SU-DHL-6 (cell line): ENCODE data around the gene FNBP1L.
A peak's percentile ranks its signal among the peaks of the same experiment; 100 is the strongest.

Experiments used
- H2AFZ ChIP-seq: fragments of 200-600 bp; sonication (generic); 2 replicates; pipeline ENCODE4 v1.6.1; 2014; ENCODE audit warnings: low read depth, mild to moderate bottlenecking, moderate library complexity, mixed read lengths, antibody characterized with exemption, low read length; ENCODE audit not compliant: severe bottlenecking
- H3F3A ChIP-seq: fragments of 200-600 bp; shearing (Covaris generic); 2 replicates; pipeline ENCODE4 v1.6.0; 2016; ENCODE audit warnings: antibody characterized with exemption, mild to moderate bottlenecking; ENCODE audit not compliant: insufficient read depth
- H3K27ac ChIP-seq: fragments of 200-600 bp; sonication (generic); 2 replicates; pipeline ENCODE4 v1.5.1; 2016; ENCODE audit warnings: low read depth, mild to moderate bottlenecking, low read length, moderate library complexity, mixed read lengths
- H3K27me3 ChIP-seq: fragments of 200-600 bp; sonication (generic), shearing (Covaris generic); 2 replicates; pipeline ENCODE4 v1.6.0; 2014; ENCODE audit warnings: mild to moderate bottlenecking, low read length
- H3K36me3 ChIP-seq: fragments of 200-600 bp; sonication (generic); 2 replicates; pipeline ENCODE4 v1.6.1; 2014; ENCODE audit warnings: mild to moderate bottlenecking, low read length, mixed read lengths
- H3K4me2 ChIP-seq: fragments of 300-600, 200-600 bp; shearing (Covaris generic), sonication (generic); 2 replicates; pipeline ENCODE4 v1.6.0; 2014; ENCODE audit warnings: low read length, low read depth, mild to moderate bottlenecking; ENCODE audit not compliant: poor library complexity, severe bottlenecking
- H3K4me3 ChIP-seq: fragments of 200-600 bp; sonication (generic); 2 replicates; pipeline ENCODE4 v1.5.1; 2014; ENCODE audit warnings: antibody characterized with exemption, low read length, mild to moderate bottlenecking, mixed read lengths; ENCODE audit not compliant: insufficient read depth, poor library complexity, severe bottlenecking
- H3K79me2 ChIP-seq: fragments of 200-600 bp; sonication (generic); 2 replicates; pipeline ENCODE4 v1.6.1; 2014; ENCODE audit warnings: mild to moderate bottlenecking, low read length, moderate library complexity; ENCODE audit not compliant: insufficient read depth
- H3K9ac ChIP-seq: fragments of 200-600 bp; sonication (generic); 2 replicates; pipeline ENCODE4 v1.7.0; 2014; ENCODE audit warnings: mild to moderate bottlenecking, low read length
- H3K9me2 ChIP-seq: fragments of 200-600 bp; sonication (generic); replicated peaks from 2 replicates; pipeline ENCODE4 v1.6.1; 2014; ENCODE audit warnings: low read length; ENCODE audit not compliant: insufficient read depth
- H3K9me3 ChIP-seq: fragments of 200-600 bp; sonication (generic); 2 replicates; pipeline ENCODE4 v1.6.1; 2014; ENCODE audit warnings: low read length, mixed read lengths; ENCODE audit not compliant: insufficient read depth
- H4K20me1 ChIP-seq: fragments of 200-600 bp; sonication (generic); 2 replicates; pipeline ENCODE4 v1.6.1; 2014; ENCODE audit warnings: low read depth, mild to moderate bottlenecking, antibody characterized with exemption, low read length, moderate library complexity, mixed read lengths
- EZH2phosphoT487 ChIP-seq: fragments of 200-600 bp; sonication (generic), shearing (Covaris generic); conservative IDR thresholded peaks from 2 replicates; pipeline ENCODE4 v1.6.1; 2018; ENCODE audit warnings: mild to moderate bottlenecking, antibody characterized with exemption, low read length, moderate library complexity, mixed read lengths
- TF ChIP-seq, protein P1 (sequence below): fragments of 200-600 bp; sonication (generic); IDR thresholded peaks from one replicate; pipeline ENCODE4 v1.5.1; 2017; ENCODE audit warnings: antibody characterized with exemption, mild to moderate bottlenecking, low read length, moderate library complexity; ENCODE audit not compliant: insufficient read depth, poor library complexity, severe bottlenecking

Gene FNBP1L

GRCh38 chr1:93448983-93449804 lies 1.3 kb downstream of the FNBP1L start:
- H3K4me3 ChIP-seq, result peak overlapping the region; percentile 89
- no peaks in the 10 kb centered on the region for H3K27me3 ChIP-seq
- H2AFZ ChIP-seq, result peak overlapping the region; percentile 99
- H4K20me1 ChIP-seq, result peaks cover 5% of the 10 kb centered on the region
- H3K79me2 ChIP-seq, result no peaks in the 10 kb centered on the region
- TF ChIP-seq EZH2phosphoT487, result no peak
- no peaks in the 10 kb centered on the region for H3K36me3 ChIP-seq
- no peaks in the 10 kb centered on the region for H3K9me2 ChIP-seq
- H3K9ac ChIP-seq, result peak overlapping the region; percentile 73
- peaks cover 11% of the 10 kb centered on the region for H3F3A ChIP-seq
- no peak overlapping the region for H3K27ac ChIP-seq
- H3K4me2 ChIP-seq, result peak overlapping the region; percentile 85
- H3K9me3 ChIP-seq, result no peaks in the 10 kb centered on the region

DNA sequence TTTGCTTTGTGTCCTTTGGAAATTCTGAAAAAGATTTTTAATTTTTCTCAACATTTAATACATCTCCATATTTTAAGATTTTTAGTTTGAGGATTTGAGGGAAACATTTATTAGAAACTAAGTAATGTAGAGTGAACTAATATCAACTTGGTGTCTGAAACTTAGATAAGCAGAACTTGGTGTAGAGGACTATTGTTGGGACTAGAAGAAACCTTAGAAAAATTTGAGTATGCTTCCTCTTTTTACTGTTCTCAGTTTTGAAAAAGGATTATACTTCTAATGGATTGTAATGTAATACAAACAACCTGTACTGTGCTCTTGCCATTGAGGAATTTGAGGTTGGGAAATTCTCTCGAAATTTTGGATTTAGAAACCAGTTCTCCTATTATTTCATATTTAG lies 2.4 kb downstream of the FNBP1L start:
- Histone ChIP-seq H3K4me3 (no peak overlapping the region), H3K4me2 (no peak overlapping the region), H3K27ac (no peak overlapping the region), H3K36me3 (no peaks in the 10 kb centered on the region), H3K9me2 (no peaks in the 10 kb centered on the region), H3K9me3 (no peaks in the 10 kb centered on the region), H4K20me1 (peaks cover 5% of the 10 kb centered on the region), H3F3A (peaks cover 11% of the 10 kb centered on the region), H3K9ac (no peak overlapping the region), H3K27me3 (no peaks in the 10 kb centered on the region), H3K79me2 (no peaks in the 10 kb centered on the region), H2AFZ (no peak overlapping the region)
- TF ChIP-seq, protein P1, sequence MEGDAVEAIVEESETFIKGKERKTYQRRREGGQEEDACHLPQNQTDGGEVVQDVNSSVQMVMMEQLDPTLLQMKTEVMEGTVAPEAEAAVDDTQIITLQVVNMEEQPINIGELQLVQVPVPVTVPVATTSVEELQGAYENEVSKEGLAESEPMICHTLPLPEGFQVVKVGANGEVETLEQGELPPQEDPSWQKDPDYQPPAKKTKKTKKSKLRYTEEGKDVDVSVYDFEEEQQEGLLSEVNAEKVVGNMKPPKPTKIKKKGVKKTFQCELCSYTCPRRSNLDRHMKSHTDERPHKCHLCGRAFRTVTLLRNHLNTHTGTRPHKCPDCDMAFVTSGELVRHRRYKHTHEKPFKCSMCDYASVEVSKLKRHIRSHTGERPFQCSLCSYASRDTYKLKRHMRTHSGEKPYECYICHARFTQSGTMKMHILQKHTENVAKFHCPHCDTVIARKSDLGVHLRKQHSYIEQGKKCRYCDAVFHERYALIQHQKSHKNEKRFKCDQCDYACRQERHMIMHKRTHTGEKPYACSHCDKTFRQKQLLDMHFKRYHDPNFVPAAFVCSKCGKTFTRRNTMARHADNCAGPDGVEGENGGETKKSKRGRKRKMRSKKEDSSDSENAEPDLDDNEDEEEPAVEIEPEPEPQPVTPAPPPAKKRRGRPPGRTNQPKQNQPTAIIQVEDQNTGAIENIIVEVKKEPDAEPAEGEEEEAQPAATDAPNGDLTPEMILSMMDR, result no peak
- TF ChIP-seq EZH2phosphoT487, result no peak

- no peaks in the 10 kb centered on the region for H3K79me2 ChIP-seq
- TF ChIP-seq EZH2phosphoT487, result no peak
- TF ChIP-seq, protein P1, result no peak
- no peak overlapping the region for H3K4me2 ChIP-seq
Measured at GRCh38 chr1:93453911-93454310, 6.0 kb downstream of the FNBP1L start.

DNA sequence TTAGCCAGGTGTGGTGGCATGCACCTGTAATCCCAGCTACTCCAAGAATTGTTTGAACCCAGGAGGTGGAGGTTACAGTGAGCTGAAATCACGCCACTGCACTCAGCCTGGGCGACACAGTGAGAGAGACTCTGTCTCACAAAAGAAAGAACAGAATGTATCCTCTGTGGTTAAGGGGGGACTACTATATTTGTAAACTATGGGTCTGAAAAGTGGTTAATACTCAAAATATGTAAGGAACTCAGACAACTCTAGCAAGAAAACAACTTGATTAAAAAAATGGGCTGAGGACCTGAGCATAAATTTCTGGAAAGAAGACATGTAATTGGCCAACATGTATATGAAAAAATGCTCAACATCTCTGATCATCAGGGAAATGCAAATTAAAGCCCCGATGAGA lies 11.2 kb downstream of the FNBP1L start:
- H3K27ac ChIP-seq, result no peak overlapping the region
- H4K20me1 ChIP-seq, result peaks cover 1% of the 10 kb centered on the region; the same call in 1 of the 2 replicates
- no peaks in the 10 kb centered on the region for H3K79me2 ChIP-seq
- no peak overlapping the region for H3K9ac ChIP-seq
- no peak overlapping the region for H2AFZ ChIP-seq
- no peaks in the 10 kb centered on the region for H3K9me2 ChIP-seq
- no peaks in the 10 kb centered on the region for H3K27me3 ChIP-seq
- H3K9me3 ChIP-seq, result no peaks in the 10 kb centered on the region
- H3K36me3 ChIP-seq, result no peaks in the 10 kb centered on the region
- TF ChIP-seq EZH2phosphoT487, result no peak
- TF ChIP-seq, protein P1, result no peak
- H3K4me2 ChIP-seq, result no peak overlapping the region
- H3F3A ChIP-seq, result no peaks in the 10 kb centered on the region
- H3K4me3 ChIP-seq, result no peak overlapping the region

More at GRCh38 chr1:93453911-93454310, 6.0 kb downstream of the FNBP1L start:
- H3K27me3 ChIP-seq, result no peaks in the 10 kb centered on the region
- no peak overlapping the region for H3K4me3 ChIP-seq
- H3K9ac ChIP-seq, result no peak overlapping the region
- no peak overlapping the region for H2AFZ ChIP-seq
- H3K27ac ChIP-seq, result no peak overlapping the region
- H3K9me3 ChIP-seq, result no peaks in the 10 kb centered on the region
- H3K36me3 ChIP-seq, result no peaks in the 10 kb centered on the region
- peaks cover 5% of the 10 kb centered on the region for H4K20me1 ChIP-seq
- peaks cover 11% of the 10 kb centered on the region for H3F3A ChIP-seq
- no peaks in the 10 kb centered on the region for H3K9me2 ChIP-seq
